CD4-positive, alpha-beta T cell treated with Interleukin-2 at 100 ng/mL for 4 hours (primary cell): ENCODE results near the gene VWC2L.

Experiments used
- DNase-seq: peaks from one replicate; pipeline ENCODE4 v3.0.0-alpha.2; 2020; ENCODE audit warnings: low spot score

Gene VWC2L

DNA sequence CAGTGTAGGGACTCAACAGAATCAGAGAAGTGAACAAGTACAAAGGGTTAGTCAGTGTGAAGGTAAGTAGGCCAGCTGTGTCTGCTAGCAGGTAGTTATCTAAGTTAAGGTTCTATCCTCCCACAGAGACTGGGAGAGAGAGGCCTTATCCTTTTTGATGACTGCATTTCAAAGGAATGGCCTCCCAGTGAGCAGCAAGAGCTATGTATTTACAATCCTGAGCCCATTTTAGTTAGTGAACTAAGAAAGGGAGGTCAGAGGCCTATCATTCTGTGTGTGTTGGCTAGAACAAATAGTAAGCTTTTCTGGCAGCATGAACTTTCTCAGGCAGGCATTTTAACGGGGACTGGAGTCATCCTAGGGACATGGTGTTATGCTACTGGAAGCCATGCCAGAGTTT, 182.9 kb downstream of the VWC2L start:
- no peak for DNase-seq

DNA sequence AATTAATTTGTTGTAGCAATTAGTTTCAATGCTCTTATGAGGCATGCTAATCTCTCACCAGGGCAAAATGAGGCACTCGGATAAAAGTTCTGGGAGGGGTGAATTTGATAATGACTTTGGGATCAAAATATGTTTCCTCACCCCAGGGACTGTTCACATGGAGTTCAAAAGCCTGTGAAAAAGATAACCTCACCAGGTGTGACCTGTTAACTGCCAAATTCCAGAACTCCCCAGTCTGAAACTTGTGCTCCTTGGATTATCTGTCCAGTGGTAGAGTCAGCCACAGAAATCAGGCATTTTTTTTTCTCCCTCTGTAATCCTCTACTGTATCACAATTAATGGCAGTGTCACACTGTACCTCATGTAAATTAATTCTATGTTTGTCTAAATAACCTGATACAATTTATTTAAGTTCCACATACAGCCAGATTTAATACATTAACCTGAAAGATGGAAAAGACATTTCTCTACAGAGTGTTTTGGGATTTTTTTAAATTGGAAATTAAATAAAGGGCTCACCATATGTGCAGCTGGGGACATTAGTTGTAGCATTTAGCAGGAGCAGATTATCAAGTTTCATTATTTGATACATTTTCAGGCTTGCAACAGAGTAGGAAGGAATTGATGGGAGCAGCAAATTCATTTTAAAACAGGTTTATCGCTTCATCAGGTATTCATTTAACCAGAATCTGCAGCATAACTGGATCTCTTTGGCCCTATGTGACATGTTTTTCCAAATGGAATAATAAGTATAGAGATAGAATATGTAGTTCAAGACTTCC, 191.2 kb downstream of the VWC2L start:
- no peak for DNase-seq

DNA sequence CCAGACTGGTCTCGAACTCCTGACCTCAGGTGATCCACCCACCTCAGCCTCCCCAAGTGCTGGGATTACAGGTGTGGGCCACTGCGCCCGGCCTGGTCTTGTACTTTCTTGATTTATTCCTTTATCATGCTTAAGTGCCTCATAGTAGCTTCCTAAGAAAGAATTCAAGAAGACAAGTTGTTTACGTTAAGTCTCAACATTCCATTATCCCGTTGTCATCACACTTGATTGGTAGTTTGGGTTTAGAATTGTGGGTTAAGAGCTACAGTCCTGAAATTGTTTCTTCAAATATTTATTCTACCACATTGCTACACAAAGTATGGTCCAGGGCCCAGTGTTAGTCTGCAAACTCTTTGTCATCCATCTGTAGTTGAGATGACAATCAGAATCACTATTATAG, 194.0 kb downstream of the VWC2L start:
- DNase-seq, result no peak

DNA sequence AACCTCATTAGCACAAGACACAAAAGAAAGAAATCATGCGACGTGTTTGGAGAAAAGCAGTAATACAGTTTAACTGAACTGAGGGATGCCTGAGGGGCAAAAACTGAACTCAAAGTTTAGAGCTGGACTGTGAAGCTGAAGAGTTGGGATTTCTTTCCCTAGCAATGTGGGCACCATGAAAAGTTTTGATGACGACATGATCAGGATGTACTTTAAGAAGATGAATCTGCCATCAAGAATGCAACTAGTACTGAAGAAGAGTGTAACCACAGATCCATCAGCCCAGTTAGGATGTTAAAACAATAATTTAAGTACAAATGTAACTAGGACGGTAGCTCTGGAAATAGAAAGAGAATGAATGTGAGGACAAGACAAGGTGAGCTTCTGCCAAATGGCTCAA, 196.2 kb downstream of the VWC2L start:
- no peak for DNase-seq

DNA sequence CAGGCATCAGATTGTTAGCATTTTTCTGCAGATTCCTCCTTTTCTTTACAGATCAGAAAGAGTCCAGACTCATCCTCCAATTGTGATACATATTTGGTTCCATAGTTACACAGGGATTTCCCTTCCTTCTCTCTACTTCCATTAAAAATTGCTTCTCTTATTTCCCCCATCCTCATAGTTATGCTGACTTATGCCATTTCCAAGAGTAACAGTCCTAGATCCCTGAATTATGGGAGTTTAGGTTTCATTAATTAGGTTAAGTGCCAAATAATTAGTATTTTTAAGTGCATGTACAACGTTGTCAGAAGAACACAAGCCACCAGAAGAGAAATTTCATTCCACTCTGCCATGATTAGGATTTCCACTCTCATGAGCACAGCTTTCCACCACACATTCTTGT, 200.2 kb downstream of the VWC2L start:
- no peak for DNase-seq

GRCh38 chr2:214624166-214624760, 213.4 kb downstream of the VWC2L start:
- no peak for DNase-seq

DNA sequence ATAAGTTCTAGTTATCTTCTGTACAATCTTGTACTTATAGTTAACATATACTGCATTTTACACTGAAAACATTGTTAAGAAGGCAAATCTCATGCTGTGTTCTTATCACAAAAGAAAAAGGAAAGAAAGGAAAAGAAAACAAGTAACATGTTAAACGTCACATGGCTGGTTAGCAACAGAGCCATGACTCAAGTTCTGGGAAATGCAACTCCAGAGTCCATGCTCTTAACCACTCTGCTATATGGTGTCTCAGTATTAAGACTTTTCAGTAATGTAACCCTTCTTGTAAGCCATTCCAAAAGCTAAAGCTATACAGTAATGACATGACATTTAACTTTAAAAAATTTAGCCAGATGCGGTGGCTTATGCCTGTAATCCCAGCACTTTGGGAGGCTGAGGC, 217.2 kb downstream of the VWC2L start:
- DNase-seq, result no peak
